ENCODE data around the gene PAOX. TPM values are rescaled to one million over a fixed set of nuclear protein-coding genes. Genes with fewer than 3 reads are reported as not detected.

Gene PAOX
- total RNA-seq: 10.1 TPM

- peak; percentile 37 for DNase-seq
These were observed at the start of gene PAOX for GRCh38 chr10:133379152-133379800. Gene PAOX (plus strand): TSS chr10:133379262. CDS start chr10:133379317, 55 bp downstream.

GRCh38 chr10:133329491-133330202 lies 49.4 kb upstream of the PAOX start:
- DNase-seq: peak; percentile 76

- DNase-seq: no peak
These were observed 45.9 kb upstream of the PAOX start for GRCh38 chr10:133332936-133333699.

- DNase-seq: no peak
These were observed 44.4 kb upstream of the PAOX start for GRCh38 chr10:133334503-133335245.

GRCh38 chr10:133335246-133336117 lies 43.6 kb upstream of the PAOX start:
- peak; percentile 70 for DNase-seq

GRCh38 chr10:133336118-133336576 lies 42.9 kb upstream of the PAOX start:
- DNase-seq: no peak

GRCh38 chr10:133336577-133337369 lies 42.3 kb upstream of the PAOX start, which contains the start of gene CALY:
Gene CALY (minus strand): TSS chr10:133336896. CDS start chr10:133328989, 7,907 bp downstream.
- peak; percentile 76 for DNase-seq

GRCh38 chr10:133337370-133337725 lies 41.7 kb upstream of the PAOX start:
- no peak for DNase-seq

GRCh38 chr10:133338080-133339071 lies 40.7 kb upstream of the PAOX start:
- DNase-seq: no peak

- no peak for DNase-seq
These were observed 39.2 kb upstream of the PAOX start for GRCh38 chr10:133339708-133340380.

GRCh38 chr10:133341983-133342382 lies 37.1 kb upstream of the PAOX start:
- no peak for DNase-seq

- DNase-seq: no peak
These were observed 36.1 kb upstream of the PAOX start for GRCh38 chr10:133342942-133343341.

GRCh38 chr10:133343558-133343957 lies 35.5 kb upstream of the PAOX start:
- no peak for DNase-seq

- DNase-seq: no peak
These were observed 34.8 kb upstream of the PAOX start for GRCh38 chr10:133344236-133344635.

GRCh38 chr10:133346413-133346812 lies 32.6 kb upstream of the PAOX start:
- DNase-seq: no peak

GRCh38 chr10:133347710-133348517 lies 31.1 kb upstream of the PAOX start:
- no peak for DNase-seq

- DNase-seq: no peak
These were observed 29.9 kb upstream of the PAOX start for GRCh38 chr10:133349160-133349568.

GRCh38 chr10:133349577-133350011 lies 29.5 kb upstream of the PAOX start:
- no peak for DNase-seq
